ENCODE measurements around the gene XXYLT1. TPM values are rescaled to one million over a fixed set of nuclear protein-coding genes. Genes with fewer than 3 reads are reported as not detected.

XXYLT1 gene
- total RNA-seq, 1 experiment from 2014 or later, result 29.2 TPM

GRCh38 chr3:195171093-195171873, 99.7 kb downstream of the XXYLT1 start:
- no peak overlapping the region for H3K4me3 Mint-ChIP-seq (ENCODE audit: low read depth, unreplicated experiment)
- H3K9me3 Mint-ChIP-seq (ENCODE audit: low read depth, unreplicated experiment), result no peaks in the 10 kb centered on the region
- no peaks in the 10 kb centered on the region for H3K27me3 Mint-ChIP-seq (ENCODE audit: unreplicated experiment)
- no peak for TF ChIP-seq CTCF (IDR thresholded peaks at IDR 0.05; ENCODE audit: unreplicated experiment)
- no peaks in the 10 kb centered on the region for H3K4me1 Mint-ChIP-seq (ENCODE audit: low read depth, unreplicated experiment)
- no TSS peak for BruUV-seq (replicated peaks)
- no peaks in the 10 kb centered on the region for H3K36me3 Mint-ChIP-seq (ENCODE audit: insufficient read depth, unreplicated experiment)
- DNase-seq, result no peak
- CTCF ChIA-PET, result no interaction called here
- intact Hi-C loops (cut with micrococcal nuclease; ENCODE audit: unreplicated experiment), result no loop called here
- no peak overlapping the region for H3K27ac Mint-ChIP-seq (ENCODE audit: unreplicated experiment)

- intact Hi-C loops (cut with micrococcal nuclease; ENCODE audit: unreplicated experiment), result no loop called here
- no peaks in the 10 kb centered on the region for H3K9me3 Mint-ChIP-seq (ENCODE audit: low read depth, unreplicated experiment)
- CTCF ChIA-PET, result interaction anchor here (0.7 kb wide), 1 partner anchor 246 kb away, joined by 3 read pairs; no protein-coding TSS in a partner anchor
These were observed 100.5 kb downstream of the XXYLT1 start for GRCh38 chr3:195170496-195170895.

GRCh38 chr3:195169011-195169649, 101.8 kb downstream of the XXYLT1 start:
- intact Hi-C loops (cut with micrococcal nuclease; ENCODE audit: unreplicated experiment), result no loop called here
- Mint-ChIP-seq H3K27ac (ENCODE audit: unreplicated experiment) (no peak overlapping the region), H3K27me3 (ENCODE audit: unreplicated experiment) (no peaks in the 10 kb centered on the region), H3K9me3 (ENCODE audit: low read depth, unreplicated experiment) (no peaks in the 10 kb centered on the region), H3K4me3 (ENCODE audit: low read depth, unreplicated experiment) (no peak overlapping the region), H3K4me1 (ENCODE audit: low read depth, unreplicated experiment) (no peaks in the 10 kb centered on the region), H3K36me3 (ENCODE audit: insufficient read depth, unreplicated experiment) (no peaks in the 10 kb centered on the region)
- TF ChIP-seq CTCF (IDR thresholded peaks at IDR 0.05; ENCODE audit: unreplicated experiment), result no peak
- DNase-seq, result no peak
- CTCF ChIA-PET, result interaction anchor here (0.7 kb wide), 1 partner anchor 487 kb away, joined by 3 read pairs; no protein-coding TSS in a partner anchor
- no TSS peak for BruUV-seq (replicated peaks)

More at GRCh38 chr3:195170496-195170895, 100.5 kb downstream of the XXYLT1 start:
- no peak for DNase-seq
- Mint-ChIP-seq H3K36me3 (ENCODE audit: insufficient read depth, unreplicated experiment) (no peaks in the 10 kb centered on the region), H3K27me3 (ENCODE audit: unreplicated experiment) (no peaks in the 10 kb centered on the region), H3K4me3 (ENCODE audit: low read depth, unreplicated experiment) (no peak overlapping the region), H3K4me1 (ENCODE audit: low read depth, unreplicated experiment) (no peaks in the 10 kb centered on the region), H3K27ac (ENCODE audit: unreplicated experiment) (no peak overlapping the region)
- no TSS peak for BruUV-seq (replicated peaks)
- TF ChIP-seq CTCF (IDR thresholded peaks at IDR 0.05; ENCODE audit: unreplicated experiment), result no peak

GRCh38 chr3:195168009-195168762, 102.8 kb downstream of the XXYLT1 start:
- no peaks in the 10 kb centered on the region for H3K36me3 Mint-ChIP-seq (ENCODE audit: insufficient read depth, unreplicated experiment)
- no peak for DNase-seq
- TF ChIP-seq CTCF (IDR thresholded peaks at IDR 0.05; ENCODE audit: unreplicated experiment), result no peak
- CTCF ChIA-PET, result interaction anchor here (0.7 kb wide), 1 partner anchor 20 kb away, joined by 3 read pairs; no protein-coding TSS in a partner anchor
- H3K9me3 Mint-ChIP-seq (ENCODE audit: low read depth, unreplicated experiment), result no peaks in the 10 kb centered on the region
- intact Hi-C loops (cut with micrococcal nuclease; ENCODE audit: unreplicated experiment), result no loop called here
- H3K4me3 Mint-ChIP-seq (ENCODE audit: low read depth, unreplicated experiment), result no peak overlapping the region
- BruUV-seq (replicated peaks), result no TSS peak
- H3K27ac Mint-ChIP-seq (ENCODE audit: unreplicated experiment), result no peak overlapping the region
- no peaks in the 10 kb centered on the region for H3K27me3 Mint-ChIP-seq (ENCODE audit: unreplicated experiment)
- H3K4me1 Mint-ChIP-seq (ENCODE audit: low read depth, unreplicated experiment), result no peaks in the 10 kb centered on the region
